GM08714 (cell line): Measurements from ENCODE around the gene NUDT14.

Experiments
- H3K4me3 ChIP-seq: fragments of 200-500 bp; sonication (Bioruptor generic); 2 replicates; pipeline ENCODE4 v1.5.1; 2014; ENCODE audit warnings: mild to moderate bottlenecking, low read length, inconsistent platforms
- ZNF274 ChIP-seq: IDR thresholded peaks from 2 replicates; pipeline ENCODE4 v1.6.1; 2012; ENCODE audit warnings: mild to moderate bottlenecking, low read depth, low read length

The NUDT14 gene

DNA sequence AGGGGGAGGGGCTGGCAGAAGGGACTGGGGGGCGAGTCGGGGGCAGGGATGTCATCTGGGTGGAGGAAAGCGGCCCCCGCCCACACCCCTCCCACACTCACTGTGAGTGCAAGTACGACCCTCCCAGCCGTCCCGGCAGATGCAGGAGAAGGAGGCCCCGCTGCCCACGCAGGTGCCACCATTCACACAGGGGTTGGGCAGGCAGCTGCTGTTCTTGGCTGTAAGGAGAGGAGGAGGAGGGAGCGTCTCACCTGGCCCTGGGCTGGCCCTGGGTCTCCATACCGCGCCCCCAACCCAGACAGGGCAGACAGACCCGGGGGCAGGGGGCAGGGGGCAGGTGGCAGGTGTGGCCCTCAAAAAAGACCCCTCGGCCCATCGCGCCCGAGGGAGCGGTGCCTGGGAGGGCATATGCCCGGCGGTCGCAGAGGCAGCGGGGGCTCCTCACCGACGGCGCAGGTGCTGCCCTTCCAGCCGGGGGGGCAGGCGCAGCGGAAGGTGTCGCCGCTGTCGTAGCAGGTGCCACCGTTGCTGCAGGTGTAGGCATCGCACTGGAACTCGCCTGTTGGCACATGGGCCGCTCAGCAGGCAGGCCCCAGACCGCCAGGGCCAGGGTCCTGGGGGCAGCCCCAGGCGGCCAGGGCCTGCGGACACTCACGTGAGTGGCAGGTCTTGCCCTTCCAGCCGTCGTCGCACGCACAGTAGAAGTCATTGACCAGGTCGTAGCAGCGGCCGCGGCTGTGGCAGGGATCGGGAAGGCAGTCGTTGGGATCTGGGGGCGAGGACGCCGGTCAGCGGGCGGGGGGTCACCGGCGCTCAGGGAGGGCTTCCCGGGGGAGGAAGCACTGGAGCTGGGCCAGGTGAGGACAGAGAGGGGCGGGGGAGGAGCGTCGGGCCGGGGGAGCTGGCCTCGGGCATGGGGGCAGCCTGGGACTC is 33.2 kb downstream of the NUDT14 start:
- no peak overlapping the region for H3K4me3 ChIP-seq
- TF ChIP-seq ZNF274: no peak

GRCh38 chr14:105146976-105147635 is 34.0 kb downstream of the NUDT14 start:
- TF ChIP-seq ZNF274: no peak
- no peak overlapping the region for H3K4me3 ChIP-seq

- no peak for TF ChIP-seq ZNF274
- no peak overlapping the region for H3K4me3 ChIP-seq
Observed at GRCh38 chr14:105146181-105146975, 34.7 kb downstream of the NUDT14 start.

DNA sequence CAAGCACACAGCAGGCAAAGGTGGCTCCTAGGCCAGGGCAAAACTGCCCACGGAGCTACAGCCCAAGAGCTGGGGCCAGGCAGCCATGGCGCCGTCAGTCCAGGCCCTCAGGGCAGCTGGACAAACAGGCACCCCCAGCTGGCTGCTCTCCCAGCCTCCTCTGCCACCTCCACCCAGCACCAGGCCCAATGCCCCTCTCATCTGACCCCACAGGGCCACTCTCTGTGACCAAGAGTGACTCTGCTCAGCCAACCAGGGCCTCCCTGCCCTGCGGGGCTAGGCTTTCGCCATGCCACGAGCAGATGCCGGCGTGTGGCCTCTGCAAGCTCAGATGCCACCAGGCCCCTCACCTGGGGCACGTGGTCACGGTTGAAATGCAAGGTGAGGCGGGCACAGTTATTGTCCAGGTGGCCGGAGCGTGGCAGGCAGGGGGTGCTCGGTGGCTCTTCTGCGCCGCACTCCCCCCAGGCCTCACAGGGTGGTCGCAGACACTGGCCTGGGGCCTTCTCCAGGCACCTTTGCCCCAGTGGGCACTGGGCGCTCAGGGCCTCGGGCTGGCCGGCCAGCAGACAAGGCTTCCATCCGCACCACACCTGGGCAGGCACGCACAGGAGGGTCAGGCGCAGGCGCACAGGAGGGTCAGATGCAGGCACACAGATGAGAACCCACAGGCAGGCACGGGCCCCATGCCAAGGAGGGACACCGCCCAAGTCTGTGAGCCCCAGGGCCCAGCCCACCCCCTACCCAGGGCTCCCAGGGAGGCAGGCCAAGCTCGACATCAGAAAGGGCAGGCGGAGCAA is 35.5 kb downstream of the NUDT14 start:
- TF ChIP-seq ZNF274: no peak
- no peak overlapping the region for H3K4me3 ChIP-seq

DNA sequence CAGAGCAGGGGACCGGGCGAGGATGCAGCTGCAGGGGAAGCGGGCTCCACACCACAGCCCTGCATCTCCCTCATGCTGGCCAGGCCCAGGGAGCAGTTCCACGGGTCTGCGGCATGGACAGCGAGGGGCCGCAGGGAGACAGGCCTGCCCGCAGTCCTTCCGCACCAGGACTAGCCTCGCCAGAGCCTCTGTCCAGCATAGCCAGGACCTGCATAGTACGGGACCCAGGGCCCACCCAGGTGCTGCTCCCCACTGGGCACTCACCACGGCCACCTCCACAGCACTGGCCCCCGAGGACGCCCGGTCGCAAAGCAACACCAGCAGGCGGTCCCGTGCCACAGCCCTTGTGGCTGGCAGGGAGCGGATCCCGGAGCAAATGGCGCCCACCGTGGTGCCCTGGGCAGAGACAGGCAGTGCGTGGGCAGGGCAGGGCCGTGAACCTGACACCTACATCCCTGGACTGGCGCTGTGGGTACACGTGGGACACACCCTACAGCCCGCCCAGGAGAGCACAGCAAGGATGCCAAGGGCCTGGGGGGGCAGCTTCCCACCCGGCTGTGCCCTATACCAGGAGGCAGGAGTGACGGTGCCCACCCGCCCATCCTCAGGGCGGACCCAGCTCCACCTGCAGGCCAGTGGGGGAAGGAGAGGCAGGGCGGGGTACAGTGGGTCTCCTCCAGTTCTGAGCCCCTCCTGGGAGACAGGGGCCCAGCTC is 36.3 kb downstream of the NUDT14 start:
- no peak for TF ChIP-seq ZNF274
- H3K4me3 ChIP-seq: no peak overlapping the region

- no peak overlapping the region for H3K4me3 ChIP-seq
- no peak for TF ChIP-seq ZNF274
Observed at GRCh38 chr14:105144026-105144665, 37.0 kb downstream of the NUDT14 start.

DNA sequence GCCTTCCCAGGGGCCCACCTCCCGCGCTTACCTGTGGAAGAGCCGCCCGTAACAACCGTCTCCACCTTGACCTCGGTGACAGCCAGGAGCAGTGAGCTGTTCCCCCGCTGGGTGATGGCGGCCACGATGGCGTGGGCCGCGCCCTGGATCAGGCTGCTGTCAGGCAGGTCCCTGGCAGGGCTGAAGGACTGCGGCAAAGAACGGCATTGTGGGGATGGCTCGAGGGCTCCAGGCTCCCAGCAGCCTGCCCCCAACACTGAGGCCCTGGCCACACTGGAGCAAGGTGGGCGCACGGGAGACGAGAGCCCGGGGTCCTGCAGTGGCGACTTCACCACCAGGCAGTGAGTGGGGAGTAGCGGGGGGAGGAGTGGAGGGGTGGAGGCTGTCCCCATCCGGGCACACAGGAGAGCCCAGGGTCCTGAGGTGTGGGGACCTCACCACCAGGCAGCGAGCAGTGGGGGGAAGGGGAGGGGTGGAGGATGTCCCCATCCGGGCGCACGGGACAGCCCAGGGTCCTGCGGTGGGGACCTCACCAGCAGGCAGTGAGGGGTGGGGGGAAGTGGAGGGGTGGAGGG is 37.6 kb downstream of the NUDT14 start:
- no peak overlapping the region for H3K4me3 ChIP-seq
- TF ChIP-seq ZNF274: no peak

GRCh38 chr14:105142651-105143450 is 38.3 kb downstream of the NUDT14 start:
- no peak overlapping the region for H3K4me3 ChIP-seq
- no peak for TF ChIP-seq ZNF274

DNA sequence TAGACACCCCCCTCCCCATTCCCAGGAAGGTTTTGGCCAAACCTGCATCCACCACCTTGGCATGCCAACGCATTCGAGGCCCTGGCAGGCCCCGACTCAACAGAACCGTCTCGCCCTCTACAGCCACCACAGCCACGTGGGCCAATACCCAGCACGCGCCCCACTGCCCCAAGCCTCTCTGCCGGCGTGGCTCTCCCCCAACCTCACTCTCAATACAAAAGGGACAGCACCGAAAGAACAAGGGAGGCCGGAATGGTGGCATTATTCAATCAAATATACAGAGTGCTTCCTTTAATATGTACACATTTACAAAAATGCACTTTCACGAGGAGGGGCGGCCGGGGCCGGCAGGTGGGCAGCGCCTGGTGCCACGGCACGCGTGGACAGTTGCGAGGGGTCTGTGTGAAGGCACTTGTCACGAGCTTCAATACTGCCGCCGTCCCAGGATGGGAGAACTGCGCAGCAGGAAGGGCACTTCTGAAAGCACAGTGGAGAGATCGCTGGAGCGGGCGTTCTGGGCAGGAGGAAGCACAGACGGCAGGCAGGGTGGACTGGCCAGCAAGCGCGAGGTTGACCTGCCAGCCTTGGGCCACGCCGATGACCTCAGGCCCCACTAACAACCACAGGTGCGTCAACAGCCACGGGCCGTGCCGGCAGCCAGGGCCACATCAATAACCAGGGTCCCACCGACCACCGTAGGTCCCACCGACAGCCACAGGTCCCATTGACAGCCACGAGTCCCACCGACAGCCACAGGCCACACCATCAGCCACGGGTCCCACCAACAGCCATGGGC is 39.4 kb downstream of the NUDT14 start:
- no peak overlapping the region for H3K4me3 ChIP-seq
- no peak for TF ChIP-seq ZNF274

GRCh38 chr14:105141026-105141425 is 40.1 kb downstream of the NUDT14 start:
- H3K4me3 ChIP-seq: no peak overlapping the region
- TF ChIP-seq ZNF274: no peak

DNA sequence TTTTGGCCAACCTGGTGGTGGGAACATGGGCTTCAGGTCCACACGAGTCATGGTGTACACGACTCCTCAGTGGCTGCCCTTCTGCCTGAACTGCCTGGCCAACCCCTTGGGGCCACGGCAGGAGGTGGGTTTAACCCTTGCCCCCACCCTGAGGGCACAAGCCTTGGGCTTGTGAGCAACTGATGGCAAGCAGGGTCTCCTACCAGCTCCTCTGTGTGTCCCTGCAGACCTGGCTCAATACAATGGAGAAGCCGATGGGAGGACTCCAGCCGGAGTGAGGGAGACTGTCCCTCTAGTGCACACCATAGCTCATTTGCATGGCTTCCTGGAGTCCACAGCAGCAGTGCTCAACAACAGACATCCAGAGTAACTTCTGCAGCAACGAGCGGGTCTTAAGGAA is 40.5 kb downstream of the NUDT14 start:
- no peak overlapping the region for H3K4me3 ChIP-seq
- no peak for TF ChIP-seq ZNF274
